Measurements from ENCODE around the gene EVL. TPM values are rescaled to one million over a fixed set of nuclear protein-coding genes. Genes with fewer than 3 reads are reported as not detected.

EVL gene
- total RNA-seq, 1 donor: 16.6 TPM

GRCh38 chr14:100056964-100057795 is 8.0 kb upstream of the EVL start:
- H4K20me1 ChIP-seq (ENCODE audit: insufficient read depth, low read length): no peaks in the 10 kb centered on the region
- H3K4me1 ChIP-seq (ENCODE audit: insufficient read depth, low read length): peaks cover 10% of the 10 kb centered on the region
- peak overlapping the region; percentile 42 for H2AFZ ChIP-seq (ENCODE audit: low read length)
- H3K9me3 ChIP-seq (ENCODE audit: low read depth, low read length): no peaks in the 10 kb centered on the region
- no peaks in the 10 kb centered on the region for H3K36me3 ChIP-seq (ENCODE audit: insufficient read depth, low read length)
- peaks cover 9% of the 10 kb centered on the region for H3K79me2 ChIP-seq (ENCODE audit: insufficient read depth, low read length)
- peak overlapping the region; percentile 32 for H3K27ac ChIP-seq (ENCODE audit: low read depth, low read length)
- no peak overlapping the region for H3K4me2 ChIP-seq (ENCODE audit: insufficient read depth, low read length)
- H3K27me3 ChIP-seq (ENCODE audit: insufficient read depth, low read length): no peaks in the 10 kb centered on the region
- no peak overlapping the region for H3K4me3 ChIP-seq (ENCODE audit: insufficient read depth, low read length)
- TF ChIP-seq, protein P1, sequence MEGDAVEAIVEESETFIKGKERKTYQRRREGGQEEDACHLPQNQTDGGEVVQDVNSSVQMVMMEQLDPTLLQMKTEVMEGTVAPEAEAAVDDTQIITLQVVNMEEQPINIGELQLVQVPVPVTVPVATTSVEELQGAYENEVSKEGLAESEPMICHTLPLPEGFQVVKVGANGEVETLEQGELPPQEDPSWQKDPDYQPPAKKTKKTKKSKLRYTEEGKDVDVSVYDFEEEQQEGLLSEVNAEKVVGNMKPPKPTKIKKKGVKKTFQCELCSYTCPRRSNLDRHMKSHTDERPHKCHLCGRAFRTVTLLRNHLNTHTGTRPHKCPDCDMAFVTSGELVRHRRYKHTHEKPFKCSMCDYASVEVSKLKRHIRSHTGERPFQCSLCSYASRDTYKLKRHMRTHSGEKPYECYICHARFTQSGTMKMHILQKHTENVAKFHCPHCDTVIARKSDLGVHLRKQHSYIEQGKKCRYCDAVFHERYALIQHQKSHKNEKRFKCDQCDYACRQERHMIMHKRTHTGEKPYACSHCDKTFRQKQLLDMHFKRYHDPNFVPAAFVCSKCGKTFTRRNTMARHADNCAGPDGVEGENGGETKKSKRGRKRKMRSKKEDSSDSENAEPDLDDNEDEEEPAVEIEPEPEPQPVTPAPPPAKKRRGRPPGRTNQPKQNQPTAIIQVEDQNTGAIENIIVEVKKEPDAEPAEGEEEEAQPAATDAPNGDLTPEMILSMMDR (IDR thresholded peaks at IDR 0.05; ENCODE audit: extremely low read depth, low read depth, low read length): peak; percentile 37
- peak; percentile 67 for DNase-seq (ENCODE audit: insufficient read length, low spot score, missing footprints)

DNA sequence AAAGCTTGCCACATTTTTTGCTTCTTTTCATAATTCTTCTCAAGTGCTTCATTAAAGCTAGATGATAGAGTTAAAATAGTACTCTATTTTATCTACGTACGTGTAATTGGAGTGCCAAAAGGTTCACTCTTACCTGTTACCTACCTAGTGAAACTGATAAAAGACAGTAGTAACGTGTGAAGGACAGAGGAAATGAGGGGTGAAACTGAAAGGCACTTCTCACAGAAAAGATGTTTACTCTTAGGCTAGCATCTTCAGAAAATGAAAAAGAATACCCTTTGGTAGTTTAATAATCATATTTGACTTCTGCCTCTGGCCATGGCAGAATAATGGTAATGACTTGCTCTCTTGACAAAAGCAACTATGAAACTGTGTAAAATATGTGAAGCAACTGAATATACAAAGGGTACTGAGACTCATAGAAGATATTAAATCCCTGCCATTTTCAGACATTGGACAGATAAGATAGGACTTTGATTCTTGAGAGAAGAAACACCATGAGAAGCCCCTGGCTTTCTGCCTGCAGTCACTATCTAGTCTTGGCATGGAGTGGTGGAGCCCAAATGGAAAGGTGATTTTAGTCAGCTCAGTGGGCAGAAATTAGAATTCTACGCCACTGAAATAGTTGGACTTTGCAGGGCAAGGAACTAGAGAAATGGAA is 6.3 kb upstream of the EVL start:
- peaks cover 10% of the 10 kb centered on the region for H3K4me1 ChIP-seq (ENCODE audit: insufficient read depth, low read length)
- no peaks in the 10 kb centered on the region for H3K27me3 ChIP-seq (ENCODE audit: insufficient read depth, low read length)
- no peaks in the 10 kb centered on the region for H3K36me3 ChIP-seq (ENCODE audit: insufficient read depth, low read length)
- H3K9me3 ChIP-seq (ENCODE audit: low read depth, low read length): no peaks in the 10 kb centered on the region
- H3K27ac ChIP-seq (ENCODE audit: low read depth, low read length): no peak overlapping the region
- no peak overlapping the region for H3K4me3 ChIP-seq (ENCODE audit: insufficient read depth, low read length)
- no peak for DNase-seq (ENCODE audit: insufficient read length, low spot score, missing footprints)
- TF ChIP-seq, protein P1 (IDR thresholded peaks at IDR 0.05; ENCODE audit: extremely low read depth, low read depth, low read length): no peak
- peaks cover 6% of the 10 kb centered on the region for H3K79me2 ChIP-seq (ENCODE audit: insufficient read depth, low read length)
- no peak overlapping the region for H3K4me2 ChIP-seq (ENCODE audit: insufficient read depth, low read length)
- no peak overlapping the region for H2AFZ ChIP-seq (ENCODE audit: low read length)
- H4K20me1 ChIP-seq (ENCODE audit: insufficient read depth, low read length): no peaks in the 10 kb centered on the region

GRCh38 chr14:100059438-100059781 is 5.8 kb upstream of the EVL start:
- no peak overlapping the region for H3K27ac ChIP-seq (ENCODE audit: low read depth, low read length)
- H3K27me3 ChIP-seq (ENCODE audit: insufficient read depth, low read length): no peaks in the 10 kb centered on the region
- H3K36me3 ChIP-seq (ENCODE audit: insufficient read depth, low read length): no peaks in the 10 kb centered on the region
- H4K20me1 ChIP-seq (ENCODE audit: insufficient read depth, low read length): no peaks in the 10 kb centered on the region
- H3K4me2 ChIP-seq (ENCODE audit: insufficient read depth, low read length): no peak overlapping the region
- H3K4me1 ChIP-seq (ENCODE audit: insufficient read depth, low read length): peaks cover 10% of the 10 kb centered on the region
- no peak overlapping the region for H2AFZ ChIP-seq (ENCODE audit: low read length)
- TF ChIP-seq, protein P1 (IDR thresholded peaks at IDR 0.05; ENCODE audit: extremely low read depth, low read depth, low read length): no peak
- H3K79me2 ChIP-seq (ENCODE audit: insufficient read depth, low read length): peaks cover 6% of the 10 kb centered on the region
- no peak overlapping the region for H3K4me3 ChIP-seq (ENCODE audit: insufficient read depth, low read length)
- DNase-seq (ENCODE audit: insufficient read length, low spot score, missing footprints): no peak
- no peaks in the 10 kb centered on the region for H3K9me3 ChIP-seq (ENCODE audit: low read depth, low read length)

DNA sequence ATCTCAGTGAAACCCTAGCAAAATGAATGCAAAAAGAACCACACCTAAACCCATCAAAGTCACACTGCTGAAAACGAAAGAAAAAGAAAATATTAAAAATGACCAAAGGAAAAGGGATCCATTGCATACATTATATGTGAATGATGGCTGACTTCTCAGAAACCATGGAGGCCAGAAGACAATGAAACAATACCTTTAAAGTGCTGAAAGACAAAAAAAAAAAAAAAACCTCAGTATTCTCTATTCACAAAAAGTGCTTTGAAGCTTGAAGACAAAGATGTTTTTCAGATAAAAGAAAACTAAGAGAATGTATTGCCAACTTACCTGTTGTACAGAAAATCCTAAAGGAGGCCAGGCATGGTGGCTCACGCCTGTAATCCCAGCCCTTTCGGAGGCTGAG is 4.5 kb upstream of the EVL start:
- Histone ChIP-seq H3K4me3 (ENCODE audit: insufficient read depth, low read length) (no peak overlapping the region), H2AFZ (ENCODE audit: low read length) (no peak overlapping the region), H3K36me3 (ENCODE audit: insufficient read depth, low read length) (no peaks in the 10 kb centered on the region), H3K9me3 (ENCODE audit: low read depth, low read length) (no peaks in the 10 kb centered on the region), H3K27me3 (ENCODE audit: insufficient read depth, low read length) (no peaks in the 10 kb centered on the region), H3K79me2 (ENCODE audit: insufficient read depth, low read length) (peaks cover 6% of the 10 kb centered on the region), H4K20me1 (ENCODE audit: insufficient read depth, low read length) (no peaks in the 10 kb centered on the region), H3K4me2 (ENCODE audit: insufficient read depth, low read length) (no peak overlapping the region), H3K27ac (ENCODE audit: low read depth, low read length) (no peak overlapping the region), H3K4me1 (ENCODE audit: insufficient read depth, low read length) (peaks cover 10% of the 10 kb centered on the region)
- no peak for DNase-seq (ENCODE audit: insufficient read length, low spot score, missing footprints)
- TF ChIP-seq, protein P1 (IDR thresholded peaks at IDR 0.05; ENCODE audit: extremely low read depth, low read depth, low read length): no peak

All from osteoblast (primary cell).